MCF 10A (cell line): ENCODE results near the gene GDPD3. TPM values are rescaled to one million over a fixed set of nuclear protein-coding genes. Genes with fewer than 3 reads are reported as not detected.

Experiments used
- BruUV-seq: library from RNA; stranded (reverse); fragments of 400-500 nt; replicated peaks from 2 replicates; lab custom pipeline; 2021; lab: Mats Ljungman, UMichigan
- CTCF ChIA-PET: fragments of 300-600 bp; sonication (Branson Sonifier 250); formaldehyde crosslinking; extraction: SDS; loops from one replicate; lab custom pipeline; 2021; ENCODE audit warnings: antibody characterized with exemption, inconsistent platforms; lab: Yijun Ruan, JAX
- POLR2A ChIA-PET: fragments of 300-600, 350-650 bp; sonication (Branson Sonifier 250); formaldehyde crosslinking; extraction: SDS; loops from one replicate; lab custom pipeline; 2020; ENCODE audit warnings: antibody characterized with exemption, inconsistent platforms; lab: Yijun Ruan, JAX
- DNase-seq: peaks from one replicate; pipeline ENCODE4 v3.0.0-alpha.2; 2018; ENCODE audit not compliant: unreplicated experiment
- H3K27ac Mint-ChIP-seq: one replicate; pipeline ENCODE4 v1.8.0; 2022; ENCODE audit warnings: mild to moderate bottlenecking, low read depth, mixed read lengths; ENCODE audit not compliant: unreplicated experiment
- H3K27me3 Mint-ChIP-seq: one replicate; pipeline ENCODE4 v1.8.0; 2022; ENCODE audit warnings: mixed read lengths; ENCODE audit not compliant: insufficient read depth, unreplicated experiment
- H3K36me3 Mint-ChIP-seq: one replicate; pipeline ENCODE4 v1.8.0; 2022; ENCODE audit warnings: mild to moderate bottlenecking, moderate library complexity, mixed read lengths; ENCODE audit not compliant: insufficient read depth, unreplicated experiment
- H3K4me1 Mint-ChIP-seq: one replicate; pipeline ENCODE4 v1.8.0; 2022; ENCODE audit warnings: mixed read lengths; ENCODE audit not compliant: insufficient read depth, unreplicated experiment
- H3K4me3 Mint-ChIP-seq: one replicate; pipeline ENCODE4 v1.8.0; 2022; ENCODE audit warnings: mild to moderate bottlenecking, moderate library complexity, mixed read lengths; ENCODE audit not compliant: unreplicated experiment
- H3K9me3 Mint-ChIP-seq: one replicate; pipeline ENCODE4 v1.8.0; 2022; ENCODE audit warnings: mixed read lengths; ENCODE audit not compliant: unreplicated experiment
- intact Hi-C: fragments of 100-400 bp; cut with micrococcal nuclease; formaldehyde crosslinking; loops from 2 replicates; pipeline ENCODE4 v1.14.1; 2022
- total RNA-seq: library from RNA; stranded (reverse); gene quantifications from 2 replicates; pipeline ENCODE4 v1.2.3, GENCODE V29; 2022
- TF ChIP-seq, protein P1 (sequence below): fragments of 200-600 bp; IDR thresholded peaks from one replicate; pipeline ENCODE4 v1.8.0; 2022; ENCODE audit warnings: antibody characterized with exemption, mild to moderate bottlenecking; ENCODE audit not compliant: unreplicated experiment

Gene GDPD3
- total RNA-seq, 1 experiment from 2014 or later, result 0.49 TPM

DNA sequence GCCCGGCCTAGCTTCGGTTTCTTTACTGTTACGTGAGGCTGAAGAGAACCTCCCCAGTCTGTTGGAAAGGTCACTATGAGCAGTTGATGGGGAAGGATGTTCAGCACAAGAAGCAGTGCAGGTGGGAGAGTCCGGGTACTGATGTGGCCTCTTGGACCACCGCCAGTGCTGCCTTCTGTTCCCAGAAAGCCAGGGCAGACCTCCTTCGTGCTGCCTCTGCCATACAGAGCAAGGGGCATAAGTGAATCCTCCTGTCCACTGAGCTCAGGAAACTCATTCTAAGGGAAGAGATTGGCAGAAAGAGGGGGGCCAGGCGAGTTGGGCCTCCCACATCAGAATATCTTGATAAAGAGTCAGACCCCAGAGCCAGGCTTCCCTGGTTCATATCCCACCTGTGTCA is 33.9 kb downstream of the GDPD3 start:
- intact Hi-C loops, result no loop called here
- DNase-seq, result no peak
- no TSS peak for BruUV-seq
- H3K27me3 Mint-ChIP-seq, result no peaks in the 10 kb centered on the region
- no peaks in the 10 kb centered on the region for H3K9me3 Mint-ChIP-seq
- H3K27ac Mint-ChIP-seq, result no peak overlapping the region
- H3K4me3 Mint-ChIP-seq, result no peak overlapping the region
- TF ChIP-seq, protein P1, sequence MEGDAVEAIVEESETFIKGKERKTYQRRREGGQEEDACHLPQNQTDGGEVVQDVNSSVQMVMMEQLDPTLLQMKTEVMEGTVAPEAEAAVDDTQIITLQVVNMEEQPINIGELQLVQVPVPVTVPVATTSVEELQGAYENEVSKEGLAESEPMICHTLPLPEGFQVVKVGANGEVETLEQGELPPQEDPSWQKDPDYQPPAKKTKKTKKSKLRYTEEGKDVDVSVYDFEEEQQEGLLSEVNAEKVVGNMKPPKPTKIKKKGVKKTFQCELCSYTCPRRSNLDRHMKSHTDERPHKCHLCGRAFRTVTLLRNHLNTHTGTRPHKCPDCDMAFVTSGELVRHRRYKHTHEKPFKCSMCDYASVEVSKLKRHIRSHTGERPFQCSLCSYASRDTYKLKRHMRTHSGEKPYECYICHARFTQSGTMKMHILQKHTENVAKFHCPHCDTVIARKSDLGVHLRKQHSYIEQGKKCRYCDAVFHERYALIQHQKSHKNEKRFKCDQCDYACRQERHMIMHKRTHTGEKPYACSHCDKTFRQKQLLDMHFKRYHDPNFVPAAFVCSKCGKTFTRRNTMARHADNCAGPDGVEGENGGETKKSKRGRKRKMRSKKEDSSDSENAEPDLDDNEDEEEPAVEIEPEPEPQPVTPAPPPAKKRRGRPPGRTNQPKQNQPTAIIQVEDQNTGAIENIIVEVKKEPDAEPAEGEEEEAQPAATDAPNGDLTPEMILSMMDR, result no peak
- ChIA-PET POLR2A (interaction anchor here (0.9 to 5.1 kb wide), 4 partner anchors 9 to 14 kb away, joined by 3 to 50 read pairs (median 4); partner anchors contain the start of genes ALDOA and TBX6), CTCF (interaction anchor here (0.7 to 1.0 kb wide), 2 partner anchors 47 to 478 kb away, joined by 3 to 6 read pairs; no protein-coding TSS in a partner anchor)
- H3K4me1 Mint-ChIP-seq, result peaks cover 20% of the 10 kb centered on the region
- peaks cover 71% of the 10 kb centered on the region for H3K36me3 Mint-ChIP-seq

DNA sequence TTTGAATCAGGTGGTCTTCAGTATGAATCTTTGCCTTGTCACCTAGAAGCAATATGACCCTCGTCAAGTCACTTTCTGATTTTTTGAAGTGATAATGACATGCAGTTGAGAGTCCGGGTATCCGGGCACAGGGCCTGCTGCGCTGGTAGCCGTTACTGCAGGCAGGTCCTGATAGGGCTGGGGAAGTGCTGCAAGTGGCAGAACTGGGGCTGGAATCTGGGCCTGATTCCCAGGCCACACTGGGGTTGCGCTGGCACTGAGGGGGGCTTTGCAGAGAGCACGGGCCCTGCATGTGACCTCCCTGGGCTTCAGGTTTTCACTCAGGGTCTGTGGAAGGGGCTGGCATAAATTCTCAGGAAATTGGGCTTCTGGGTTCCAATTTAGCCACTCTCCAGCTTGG is 34.6 kb downstream of the GDPD3 start:
- H3K9me3 Mint-ChIP-seq, result no peaks in the 10 kb centered on the region
- intact Hi-C loops, result no loop called here
- H3K36me3 Mint-ChIP-seq, result peaks cover 66% of the 10 kb centered on the region
- ChIA-PET POLR2A (interaction anchor here (1.2 to 6.1 kb wide), 5 partner anchors 10 to 18 kb away, joined by 4 to 155 read pairs (median 12); partner anchors contain the start of genes ALDOA, TBX6 and YPEL3), CTCF (interaction anchor here (0.9 to 1.0 kb wide), 2 partner anchors 46 to 136 kb away, joined by 3 to 6 read pairs; no protein-coding TSS in a partner anchor)
- no TSS peak for BruUV-seq
- H3K4me3 Mint-ChIP-seq, result no peak overlapping the region
- H3K27ac Mint-ChIP-seq, result no peak overlapping the region
- peaks cover 20% of the 10 kb centered on the region for H3K4me1 Mint-ChIP-seq
- TF ChIP-seq, protein P1, result no peak
- no peak for DNase-seq
- H3K27me3 Mint-ChIP-seq, result no peaks in the 10 kb centered on the region

DNA sequence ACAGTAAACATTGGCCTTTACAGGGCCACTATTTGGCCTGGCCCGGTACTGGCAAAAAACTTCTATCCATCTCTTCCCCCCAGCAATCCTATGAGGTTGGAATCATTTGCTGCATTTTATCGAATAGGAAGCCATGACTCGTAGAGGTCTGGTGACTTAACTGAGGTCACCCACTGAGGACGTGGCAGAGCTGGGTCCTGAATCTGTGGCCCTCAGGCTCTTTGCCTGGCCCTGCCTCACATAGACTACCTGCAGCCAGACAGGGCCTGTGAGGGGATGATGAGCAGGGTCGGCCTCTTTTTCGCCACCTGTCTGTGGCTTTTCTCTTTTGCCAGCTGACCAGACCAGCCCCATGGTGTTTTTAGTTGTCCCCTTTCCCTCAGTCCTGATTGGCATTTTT is 35.7 kb downstream of the GDPD3 start:
- no TSS peak for BruUV-seq
- DNase-seq, result no peak
- Mint-ChIP-seq H3K27me3 (no peaks in the 10 kb centered on the region), H3K4me1 (peaks cover 20% of the 10 kb centered on the region), H3K36me3 (peaks cover 68% of the 10 kb centered on the region), H3K4me3 (peak overlapping the region; percentile 84), H3K9me3 (no peaks in the 10 kb centered on the region), H3K27ac (peak overlapping the region; percentile 97)
- ChIA-PET CTCF (interaction anchor here (0.9 to 2.2 kb wide), 3 partner anchors 14 to 135 kb away, joined by 3 to 24 read pairs (median 3); partner anchors contain the start of gene TBX6), POLR2A (interaction anchor here (1.2 to 6.1 kb wide), 6 partner anchors 12 to 46 kb away, joined by 3 to 155 read pairs (median 9); partner anchors contain the start of genes ALDOA, TBX6 and YPEL3)
- TF ChIP-seq, protein P1, result no peak
- intact Hi-C loops, result no loop called here

DNA sequence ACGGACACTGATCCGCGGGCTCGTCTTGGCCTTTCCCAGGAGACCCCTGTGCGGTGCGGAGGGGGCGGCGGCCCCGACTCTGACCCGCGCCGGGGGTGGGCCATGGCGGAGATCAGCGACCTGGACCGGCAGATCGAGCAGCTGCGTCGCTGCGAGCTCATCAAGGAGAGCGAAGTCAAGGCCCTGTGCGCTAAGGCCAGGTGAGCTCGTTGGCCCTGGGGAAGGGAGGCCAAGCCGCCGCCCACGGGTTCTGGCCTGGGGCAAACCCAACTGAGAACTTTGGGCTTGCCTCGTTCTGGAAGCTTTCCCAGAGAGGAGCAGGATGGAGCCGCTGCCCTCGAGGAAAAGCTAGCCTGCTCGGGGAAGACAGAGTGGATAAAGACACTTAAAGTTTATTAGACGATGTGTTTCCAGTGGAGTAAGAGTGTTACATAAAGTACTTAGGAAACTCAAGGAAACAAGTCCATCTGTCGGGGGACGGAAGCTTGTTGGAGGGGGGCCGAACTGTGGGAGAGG is 37.0 kb downstream of the GDPD3 start:
- Mint-ChIP-seq H3K27ac (peak overlapping the region; percentile 97), H3K36me3 (peaks cover 68% of the 10 kb centered on the region), H3K27me3 (no peaks in the 10 kb centered on the region), H3K9me3 (no peaks in the 10 kb centered on the region), H3K4me3 (peak overlapping the region; percentile 84), H3K4me1 (peaks cover 20% of the 10 kb centered on the region)
- DNase-seq, result peak; percentile 30
- TF ChIP-seq, protein P1, result no peak
- CTCF ChIA-PET, result interaction anchor here (0.6 to 2.2 kb wide), 4 partner anchors 15 to 48 kb away, joined by 3 to 24 read pairs (median 3); partner anchors contain the start of gene TBX6
- BruUV-seq, result TSS peak; percentile 30
- POLR2A ChIA-PET, result interaction anchor here (0.6 to 6.1 kb wide), 15 partner anchors 9 to 433 kb away, joined by 3 to 155 read pairs (median 4); partner anchors contain the start of genes ALDOA, CD2BP2, INO80E and KIF22
- intact Hi-C loops, result loop anchor here (1.0 kb wide), 1 partner anchor 10 kb away; no protein-coding TSS in a partner anchor
